ENCODE measurements around the gene VPS37B.

VPS37B gene

GRCh38 chr12:122928404-122929147 lies 32.7 kb upstream of the VPS37B start (continued):
- TF ChIP-seq, protein P1, sequence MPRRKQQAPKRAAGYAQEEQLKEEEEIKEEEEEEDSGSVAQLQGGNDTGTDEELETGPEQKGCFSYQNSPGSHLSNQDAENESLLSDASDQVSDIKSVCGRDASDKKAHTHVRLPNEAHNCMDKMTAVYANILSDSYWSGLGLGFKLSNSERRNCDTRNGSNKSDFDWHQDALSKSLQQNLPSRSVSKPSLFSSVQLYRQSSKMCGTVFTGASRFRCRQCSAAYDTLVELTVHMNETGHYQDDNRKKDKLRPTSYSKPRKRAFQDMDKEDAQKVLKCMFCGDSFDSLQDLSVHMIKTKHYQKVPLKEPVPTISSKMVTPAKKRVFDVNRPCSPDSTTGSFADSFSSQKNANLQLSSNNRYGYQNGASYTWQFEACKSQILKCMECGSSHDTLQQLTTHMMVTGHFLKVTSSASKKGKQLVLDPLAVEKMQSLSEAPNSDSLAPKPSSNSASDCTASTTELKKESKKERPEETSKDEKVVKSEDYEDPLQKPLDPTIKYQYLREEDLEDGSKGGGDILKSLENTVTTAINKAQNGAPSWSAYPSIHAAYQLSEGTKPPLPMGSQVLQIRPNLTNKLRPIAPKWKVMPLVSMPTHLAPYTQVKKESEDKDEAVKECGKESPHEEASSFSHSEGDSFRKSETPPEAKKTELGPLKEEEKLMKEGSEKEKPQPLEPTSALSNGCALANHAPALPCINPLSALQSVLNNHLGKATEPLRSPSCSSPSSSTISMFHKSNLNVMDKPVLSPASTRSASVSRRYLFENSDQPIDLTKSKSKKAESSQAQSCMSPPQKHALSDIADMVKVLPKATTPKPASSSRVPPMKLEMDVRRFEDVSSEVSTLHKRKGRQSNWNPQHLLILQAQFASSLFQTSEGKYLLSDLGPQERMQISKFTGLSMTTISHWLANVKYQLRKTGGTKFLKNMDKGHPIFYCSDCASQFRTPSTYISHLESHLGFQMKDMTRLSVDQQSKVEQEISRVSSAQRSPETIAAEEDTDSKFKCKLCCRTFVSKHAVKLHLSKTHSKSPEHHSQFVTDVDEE (CRISPR knock-in tag; IDR thresholded peaks at IDR 0.05) = no peak

DNA sequence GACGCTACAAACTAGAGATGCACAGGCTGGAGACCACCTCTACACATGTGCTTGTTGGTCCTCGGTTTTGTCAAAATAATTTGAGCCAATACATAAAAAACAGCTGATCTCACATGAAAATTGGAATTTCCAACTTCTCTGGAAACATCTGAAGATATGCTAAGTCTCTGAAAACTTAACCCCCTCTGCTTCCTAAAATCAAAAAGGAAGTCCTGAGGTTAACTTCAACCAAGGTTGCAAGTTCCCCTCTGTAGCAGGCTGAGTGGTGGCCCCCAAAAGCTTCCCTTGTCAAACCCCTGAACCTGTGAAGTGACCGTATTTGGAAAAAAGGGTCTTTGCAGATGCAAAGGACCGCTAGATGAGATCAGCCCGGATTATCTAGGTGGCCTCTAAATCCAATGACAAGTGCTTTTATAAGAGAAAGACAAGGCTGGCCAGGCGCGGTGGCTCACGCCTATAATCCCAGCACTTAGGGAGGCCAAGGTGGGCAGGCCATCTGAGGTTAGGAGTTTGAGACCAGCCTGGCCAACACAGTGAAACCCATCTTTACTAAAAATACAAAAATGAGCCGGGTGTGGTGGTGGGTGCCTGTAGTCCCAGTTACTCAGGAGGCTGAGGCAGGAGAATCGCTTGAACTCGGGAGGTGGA lies 32.0 kb upstream of the VPS37B start:
- TF ChIP-seq PPARA (CRISPR knock-in tag; IDR thresholded peaks at IDR 0.05; ENCODE audit: borderline replicate concordance) (no peak), BACH2 (CRISPR knock-in tag; IDR thresholded peaks at IDR 0.05; ENCODE audit: borderline replicate concordance) (no peak), ZFP3 (CRISPR knock-in tag; IDR thresholded peaks at IDR 0.05) (no peak), GLIS3 (CRISPR knock-in tag; IDR thresholded peaks at IDR 0.05) (no peak), ZFP30 (CRISPR knock-in tag; IDR thresholded peaks at IDR 0.05) (no peak), ARNTL (CRISPR knock-in tag; IDR thresholded peaks at IDR 0.05; ENCODE audit: borderline replicate concordance, low read depth) (no peak), TOX (CRISPR knock-in tag; IDR thresholded peaks at IDR 0.05; ENCODE audit: borderline replicate concordance) (no peak), POU6F1 (CRISPR knock-in tag; IDR thresholded peaks at IDR 0.05; ENCODE audit: borderline replicate concordance, low read depth) (no peak), ISL1 (CRISPR knock-in tag; IDR thresholded peaks at IDR 0.05) (no peak), ZNF70 (CRISPR knock-in tag; IDR thresholded peaks at IDR 0.05) (no peak)
- TF ChIP-seq, protein P1 (CRISPR knock-in tag; IDR thresholded peaks at IDR 0.05) = no peak
- TF ChIP-seq, protein P2, sequence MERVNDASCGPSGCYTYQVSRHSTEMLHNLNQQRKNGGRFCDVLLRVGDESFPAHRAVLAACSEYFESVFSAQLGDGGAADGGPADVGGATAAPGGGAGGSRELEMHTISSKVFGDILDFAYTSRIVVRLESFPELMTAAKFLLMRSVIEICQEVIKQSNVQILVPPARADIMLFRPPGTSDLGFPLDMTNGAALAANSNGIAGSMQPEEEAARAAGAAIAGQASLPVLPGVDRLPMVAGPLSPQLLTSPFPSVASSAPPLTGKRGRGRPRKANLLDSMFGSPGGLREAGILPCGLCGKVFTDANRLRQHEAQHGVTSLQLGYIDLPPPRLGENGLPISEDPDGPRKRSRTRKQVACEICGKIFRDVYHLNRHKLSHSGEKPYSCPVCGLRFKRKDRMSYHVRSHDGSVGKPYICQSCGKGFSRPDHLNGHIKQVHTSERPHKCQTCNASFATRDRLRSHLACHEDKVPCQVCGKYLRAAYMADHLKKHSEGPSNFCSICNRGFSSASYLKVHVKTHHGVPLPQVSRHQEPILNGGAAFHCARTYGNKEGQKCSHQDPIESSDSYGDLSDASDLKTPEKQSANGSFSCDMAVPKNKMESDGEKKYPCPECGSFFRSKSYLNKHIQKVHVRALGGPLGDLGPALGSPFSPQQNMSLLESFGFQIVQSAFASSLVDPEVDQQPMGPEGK (CRISPR knock-in tag; IDR thresholded peaks at IDR 0.05; ENCODE audit: borderline replicate concordance) = no peak
- TF ChIP-seq, protein P3, sequence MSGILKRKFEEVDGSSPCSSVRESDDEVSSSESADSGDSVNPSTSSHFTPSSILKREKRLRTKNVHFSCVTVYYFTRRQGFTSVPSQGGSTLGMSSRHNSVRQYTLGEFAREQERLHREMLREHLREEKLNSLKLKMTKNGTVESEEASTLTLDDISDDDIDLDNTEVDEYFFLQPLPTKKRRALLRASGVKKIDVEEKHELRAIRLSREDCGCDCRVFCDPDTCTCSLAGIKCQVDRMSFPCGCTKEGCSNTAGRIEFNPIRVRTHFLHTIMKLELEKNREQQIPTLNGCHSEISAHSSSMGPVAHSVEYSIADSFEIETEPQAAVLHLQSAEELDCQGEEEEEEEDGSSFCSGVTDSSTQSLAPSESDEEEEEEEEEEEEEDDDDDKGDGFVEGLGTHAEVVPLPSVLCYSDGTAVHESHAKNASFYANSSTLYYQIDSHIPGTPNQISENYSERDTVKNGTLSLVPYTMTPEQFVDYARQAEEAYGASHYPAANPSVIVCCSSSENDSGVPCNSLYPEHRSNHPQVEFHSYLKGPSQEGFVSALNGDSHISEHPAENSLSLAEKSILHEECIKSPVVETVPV (CRISPR knock-in tag; IDR thresholded peaks at IDR 0.05) = no peak
- no peak for ATAC-seq

DNA sequence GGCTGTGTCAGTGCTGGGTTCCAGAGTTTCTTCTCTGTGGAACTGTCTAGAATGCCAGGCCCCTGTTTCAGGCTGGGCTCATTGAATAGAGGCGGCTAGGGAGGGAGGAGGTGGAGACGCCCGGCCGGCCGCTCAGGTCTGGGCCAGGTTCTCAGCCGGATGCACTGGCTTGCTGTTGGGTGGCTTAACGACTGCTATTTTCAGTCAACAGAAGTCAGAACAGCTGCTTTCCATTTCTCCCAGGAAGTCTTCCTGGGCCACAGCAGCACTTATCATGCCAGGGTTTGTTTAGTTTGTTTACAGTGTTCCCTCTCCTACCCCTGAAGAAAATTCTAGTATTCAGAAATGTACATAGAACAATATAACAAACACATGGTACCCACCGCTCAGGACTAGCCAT lies 26.0 kb upstream of the VPS37B start:
- no peak for ATAC-seq
- no peak for TF ChIP-seq BACH2 (CRISPR knock-in tag; IDR thresholded peaks at IDR 0.05; ENCODE audit: borderline replicate concordance)
- TF ChIP-seq ESRRG (CRISPR knock-in tag; IDR thresholded peaks at IDR 0.05) = no peak

DNA sequence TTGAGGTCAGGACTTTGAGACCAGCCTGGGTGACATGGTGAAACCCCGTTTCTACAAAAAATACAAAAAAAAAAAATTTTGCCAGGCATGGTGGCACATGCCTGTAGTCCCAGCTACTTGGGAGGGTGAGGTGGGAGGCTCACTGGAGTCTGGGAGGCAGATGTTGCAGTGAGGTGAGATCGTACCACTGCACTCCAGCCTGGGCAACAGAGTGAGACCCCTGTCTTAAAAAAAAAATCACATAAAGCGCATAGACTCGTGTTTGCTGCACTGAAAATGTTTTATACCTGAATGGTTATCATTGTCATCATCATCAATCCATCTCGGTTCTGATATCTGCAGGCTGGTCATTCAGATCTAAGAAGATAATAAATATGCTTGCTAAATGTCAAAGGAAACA lies 24.8 kb upstream of the VPS37B start:
- no peak for ATAC-seq
- no peak for TF ChIP-seq ARNTL (CRISPR knock-in tag; IDR thresholded peaks at IDR 0.05; ENCODE audit: borderline replicate concordance, low read depth)
- TF ChIP-seq BACH2 (CRISPR knock-in tag; IDR thresholded peaks at IDR 0.05; ENCODE audit: borderline replicate concordance) = no peak
- TF ChIP-seq, protein P1 (CRISPR knock-in tag; IDR thresholded peaks at IDR 0.05) = no peak
- TF ChIP-seq ZFP3 (CRISPR knock-in tag; IDR thresholded peaks at IDR 0.05) = no peak
- no peak for TF ChIP-seq SNAI2 (CRISPR knock-in tag; IDR thresholded peaks at IDR 0.05)
- TF ChIP-seq OSR1 (CRISPR knock-in tag; IDR thresholded peaks at IDR 0.05) = no peak

All from SK-N-SH treated with all-trans-retinoic acid at 6 μM for 48 hours (cell line).